ENCODE data around the gene PPP5C. TPM values are rescaled to one million over a fixed set of nuclear protein-coding genes. Genes with fewer than 3 reads are reported as not detected.

Gene PPP5C
- total RNA-seq, 4 donors from 2014 or later: 47.4 to 74.9 (median 62.8) TPM

DNA sequence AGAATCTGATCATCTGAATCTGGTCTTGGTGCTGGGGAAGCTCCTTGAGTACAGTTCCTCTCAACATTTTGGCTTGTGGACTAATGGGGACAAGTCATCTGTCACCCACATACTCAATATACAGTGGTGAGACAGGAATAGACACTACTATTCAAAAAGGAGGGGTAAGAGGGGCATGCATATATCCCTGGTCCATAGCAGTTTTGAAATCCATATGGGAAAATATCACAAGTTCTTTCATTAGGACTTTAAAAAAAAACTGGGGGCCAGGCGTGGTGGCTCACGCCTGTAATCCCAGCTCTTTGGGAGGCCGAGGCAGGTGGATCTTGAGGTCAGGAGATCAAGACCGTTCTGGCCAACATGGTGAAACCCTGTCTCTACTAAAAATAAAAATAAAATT, 20.3 kb upstream of the PPP5C start:
- H3K4me1 ChIP-seq: no peaks in the 10 kb centered on the region
- H3K27ac ChIP-seq: no peak overlapping the region
- H3K36me3 ChIP-seq: peaks cover 0 to 18% of the 10 kb centered on the region in 2 donors
- DNase-seq (no peak), ATAC-seq (no peak)
- intact Hi-C loops (cut with DNase I; ENCODE audit: low total_unique reads) (no loop called here), in situ Hi-C loops (cut with MboI; ENCODE audit: low sequenced_read_pairs in 4 of 4) (no loop called here)
- H3K27me3 ChIP-seq: no peaks in the 10 kb centered on the region
- peaks cover 0 to 3% (median 0%) of the 10 kb centered on the region in 3 donors for H3K9me3 ChIP-seq
- TF ChIP-seq, protein P1, sequence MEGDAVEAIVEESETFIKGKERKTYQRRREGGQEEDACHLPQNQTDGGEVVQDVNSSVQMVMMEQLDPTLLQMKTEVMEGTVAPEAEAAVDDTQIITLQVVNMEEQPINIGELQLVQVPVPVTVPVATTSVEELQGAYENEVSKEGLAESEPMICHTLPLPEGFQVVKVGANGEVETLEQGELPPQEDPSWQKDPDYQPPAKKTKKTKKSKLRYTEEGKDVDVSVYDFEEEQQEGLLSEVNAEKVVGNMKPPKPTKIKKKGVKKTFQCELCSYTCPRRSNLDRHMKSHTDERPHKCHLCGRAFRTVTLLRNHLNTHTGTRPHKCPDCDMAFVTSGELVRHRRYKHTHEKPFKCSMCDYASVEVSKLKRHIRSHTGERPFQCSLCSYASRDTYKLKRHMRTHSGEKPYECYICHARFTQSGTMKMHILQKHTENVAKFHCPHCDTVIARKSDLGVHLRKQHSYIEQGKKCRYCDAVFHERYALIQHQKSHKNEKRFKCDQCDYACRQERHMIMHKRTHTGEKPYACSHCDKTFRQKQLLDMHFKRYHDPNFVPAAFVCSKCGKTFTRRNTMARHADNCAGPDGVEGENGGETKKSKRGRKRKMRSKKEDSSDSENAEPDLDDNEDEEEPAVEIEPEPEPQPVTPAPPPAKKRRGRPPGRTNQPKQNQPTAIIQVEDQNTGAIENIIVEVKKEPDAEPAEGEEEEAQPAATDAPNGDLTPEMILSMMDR (IDR thresholded peaks at IDR 0.05 in 4 of 5, conservative IDR thresholded peaks at IDR 0.05 in 1 of 5): no peak
- TF ChIP-seq POLR2A (IDR thresholded peaks at IDR 0.05): no peak
- no peak overlapping the region for H3K4me3 ChIP-seq

DNA sequence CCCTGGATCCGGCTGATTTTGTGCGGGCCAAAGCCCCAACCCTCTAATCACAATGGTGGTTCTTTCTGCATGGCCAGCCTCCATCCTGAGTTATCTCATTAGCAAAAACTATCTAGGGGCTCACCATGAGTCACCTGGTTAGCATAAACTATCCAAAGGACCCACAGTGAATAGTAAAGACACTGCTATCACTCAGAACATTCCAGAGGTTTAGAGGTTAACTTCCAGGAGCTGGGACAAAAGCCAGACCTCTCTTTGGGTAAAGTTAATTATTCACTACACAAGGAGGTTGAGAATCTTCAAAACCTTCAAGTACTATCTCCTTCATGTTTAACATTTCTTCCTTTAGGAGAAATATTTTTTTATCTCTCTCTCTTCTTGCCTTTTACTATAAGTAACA, 18.8 kb upstream of the PPP5C start:
- no peak for TF ChIP-seq POLR2A (IDR thresholded peaks at IDR 0.05)
- TF ChIP-seq, protein P1 (IDR thresholded peaks at IDR 0.05 in 4 of 5, conservative IDR thresholded peaks at IDR 0.05 in 1 of 5): no peak
- ATAC-seq (no peak), DNase-seq (no peak)
- intact Hi-C loops (cut with DNase I; ENCODE audit: low total_unique reads): no loop called here
- H3K27ac ChIP-seq: no peak overlapping the region
- no peaks in the 10 kb centered on the region for H3K27me3 ChIP-seq
- H3K36me3 ChIP-seq: peaks cover 0 to 15% of the 10 kb centered on the region in 2 donors
- no peak overlapping the region for H3K4me3 ChIP-seq
- H3K4me1 ChIP-seq: no peaks in the 10 kb centered on the region
- in situ Hi-C loops (cut with MboI; ENCODE audit: low sequenced_read_pairs in 4 of 4): no loop called here
- peaks cover 0 to 3% (median 0%) of the 10 kb centered on the region in 3 donors for H3K9me3 ChIP-seq

- Histone ChIP-seq H3K27me3 (no peaks in the 10 kb centered on the region), H3K4me3 (no peak overlapping the region), H3K36me3 (peaks cover 0 to 15% of the 10 kb centered on the region in 2 donors), H3K9me3 (peaks cover 0 to 3% (median 0%) of the 10 kb centered on the region in 3 donors), H3K27ac (no peak overlapping the region), H3K4me1 (no peaks in the 10 kb centered on the region)
- no peak for DNase-seq
- TF ChIP-seq, protein P1 (IDR thresholded peaks at IDR 0.05 in 4 of 5, conservative IDR thresholded peaks at IDR 0.05 in 1 of 5): no peak
- TF ChIP-seq POLR2A (IDR thresholded peaks at IDR 0.05): no peak
- intact Hi-C loops (cut with DNase I; ENCODE audit: low total_unique reads) (no loop called here), in situ Hi-C loops (cut with MboI; ENCODE audit: low sequenced_read_pairs in 4 of 4) (no loop called here)
- ATAC-seq: no peak
These were observed 16.5 kb upstream of the PPP5C start for GRCh38 chr19:46330319-46330918.

DNA sequence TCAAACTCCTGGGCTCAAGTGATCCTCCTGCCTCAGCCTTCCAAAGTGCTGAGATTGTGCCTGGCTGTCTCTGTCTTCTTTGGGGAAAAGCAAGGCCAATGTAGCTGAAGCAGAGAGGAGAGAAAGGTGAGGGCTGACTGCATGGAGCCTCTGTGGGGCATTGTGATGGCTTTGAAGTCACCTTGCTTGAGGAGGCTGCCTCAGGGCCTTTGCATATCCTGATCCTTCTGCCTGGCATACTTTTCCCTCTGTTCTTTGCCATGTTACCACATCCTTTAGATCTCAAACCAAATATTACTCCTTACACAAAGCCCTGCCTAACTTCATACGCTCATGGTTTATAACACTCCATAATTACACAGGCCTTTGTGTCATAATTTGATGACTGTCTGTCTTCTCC, 9.4 kb upstream of the PPP5C start:
- no peaks in the 10 kb centered on the region for H3K9me3 ChIP-seq
- H3K36me3 ChIP-seq: peaks cover 0 to 12% of the 10 kb centered on the region in 2 donors
- DNase-seq (no peak), ATAC-seq (no peak)
- no peak for TF ChIP-seq POLR2A (IDR thresholded peaks at IDR 0.05)
- TF ChIP-seq, protein P1 (IDR thresholded peaks at IDR 0.05 in 4 of 5, conservative IDR thresholded peaks at IDR 0.05 in 1 of 5): no peak
- no peak overlapping the region for H3K27ac ChIP-seq
- no peaks in the 10 kb centered on the region for H3K4me1 ChIP-seq
- no peak overlapping the region for H3K4me3 ChIP-seq
- intact Hi-C loops (cut with DNase I; ENCODE audit: low total_unique reads) (no loop called here), in situ Hi-C loops (cut with MboI; ENCODE audit: low sequenced_read_pairs in 4 of 4) (no loop called here)
- H3K27me3 ChIP-seq: no peaks in the 10 kb centered on the region

- intact Hi-C loops (cut with DNase I; ENCODE audit: low total_unique reads): no loop called here
- no peaks in the 10 kb centered on the region for H3K4me1 ChIP-seq
- ATAC-seq: no peak
These were observed 7.4 kb upstream of the PPP5C start for GRCh38 chr19:46339446-46339845.

More at GRCh38 chr19:46339446-46339845, 7.4 kb upstream of the PPP5C start:
- no peaks in the 10 kb centered on the region for H3K27me3 ChIP-seq
- in situ Hi-C loops (cut with MboI; ENCODE audit: low sequenced_read_pairs in 4 of 4): no loop called here
- no peak overlapping the region for H3K27ac ChIP-seq
- TF ChIP-seq POLR2A (IDR thresholded peaks at IDR 0.05): no peak
- TF ChIP-seq, protein P1 (IDR thresholded peaks at IDR 0.05 in 4 of 5, conservative IDR thresholded peaks at IDR 0.05 in 1 of 5): no peak
- H3K4me3 ChIP-seq: no peak overlapping the region
- H3K9me3 ChIP-seq: no peaks in the 10 kb centered on the region
- peaks cover 0 to 12% of the 10 kb centered on the region in 2 donors for H3K36me3 ChIP-seq
- DNase-seq: no peak

All from gastrocnemius medialis (tissue), 4 donors.